ENCODE results near the gene SLC39A11.

GRCh38 chr17:72977771-72978417, 114.6 kb downstream of the SLC39A11 start:
- TF ChIP-seq CTCF (IDR thresholded peaks at IDR 0.05; ENCODE audit: insufficient read depth, low read length) (no peak), GABPA (IDR thresholded peaks at IDR 0.05; ENCODE audit: low read depth) (no peak), POLR2AphosphoS5 (IDR thresholded peaks at IDR 0.05; ENCODE audit: low read depth) (no peak), REST (IDR thresholded peaks at IDR 0.05; ENCODE audit: insufficient replicate concordance, low read depth) (no peak), SPI1 (IDR thresholded peaks at IDR 0.05; ENCODE audit: borderline replicate concordance, low read depth) (peak; percentile 79)

Data from HL-60 (cell line).